Ovary (tissue), 9 donors: ENCODE results near the gene ZMYM1. TPM values are rescaled to one million over a fixed set of nuclear protein-coding genes. Genes with fewer than 3 reads are reported as not detected.
"Not testable (repeated sequence)": the region's sequence is repeated elsewhere in the genome, so short reads cannot be mapped to it uniquely, and the experiment has no call there.

Source experiments
- DNase-seq, 5 donors: peaks; one replicate each; pipeline ENCODE4 v3.0.0-alpha.2; 2019 to 2020
- H3K27ac ChIP-seq, 2 donors: fragments of 200-600 bp; one replicate each; pipeline versions ENCODE4 v1.5.1 to v1.8.0; 2019 to 2022
- H3K27me3 ChIP-seq: fragments of 200-600 bp; one replicate; pipeline ENCODE4 v1.8.0; 2022
- H3K36me3 ChIP-seq: fragments of 200-600 bp; sonication (generic); one replicate; pipeline ENCODE4 v1.5.1; 2019
- H3K4me1 ChIP-seq: one replicate; pipeline ENCODE4 v1.8.1; 2013; ENCODE audit warnings: mild to moderate bottlenecking, moderate library complexity; ENCODE audit not compliant: insufficient read depth
- H3K4me3 ChIP-seq: fragments of 200-600 bp; sonication (generic); one replicate; pipeline ENCODE4 v1.5.1; 2017
- H3K9me3 ChIP-seq, 2 donors: fragments of 200-600 bp in 1 of 2; sonication (generic) in 1 of 2; one replicate each; pipeline versions ENCODE4 v1.5.1 to v1.8.1; 2013 to 2019; ENCODE audit warnings: mild to moderate bottlenecking in 1 of 2, moderate library complexity in 1 of 2
- EP300 ChIP-seq: sonication (generic); formaldehyde crosslinking; IDR thresholded peaks from one replicate; pipeline ENCODE4 v1.6.1; 2017; ENCODE audit warnings: antibody characterized with exemption
- POLR2A ChIP-seq: fragments of 450-650 bp; IDR thresholded peaks from one replicate; pipeline ENCODE4 v1.6.1; 2017; ENCODE audit warnings: antibody characterized with exemption, mild to moderate bottlenecking, moderate library complexity
- WGBS, 3 donors: extraction: QIAGEN DNeasy Blood & Tissue Kit in 1 of 3; methylation state at CpG; one replicate each; pipeline versions ENCODE4 v1.1.5 to v1.1.7; 2013 to 2017; 5-methylcytosine and 5-hydroxymethylcytosine counted together
- intact Hi-C, 4 donors: fragments of 100-400 bp; cut with DNase I; formaldehyde crosslinking; loops; one replicate each; pipeline versions ENCODE4 v1.11.0 to v1.15.1; 2022 to 2023
- polyA plus RNA-seq, 2 donors: library from polyadenylated mRNA; stranded (reverse); fragments of 200-250 nt in 1 of 2; fragments of 350-450 nt in 1 of 2; fragmentation: Illumina TruSeq in 1 of 2; extraction: RNeasy Lipid Tissue Mini Kit (QIAGEN cat#74804) in 1 of 2; gene quantifications; one replicate each; pipeline ENCODE4 v1.2.3, GENCODE V29; 2013 to 2014
- total RNA-seq, 7 donors: library from RNA; depleted of rRNA in 2 of 7; stranded (reverse); fragments of >200 nt in 2 of 7; fragmentation: NEBNext Ultra II Directional in 3 of 7; extraction: Animal tissue kit (Norgen Biotek cat#: 25700) in 3 of 7; gene quantifications; one replicate each; pipeline versions ENCODE4 v1.1.0 to v1.2.4, GENCODE V29; 2016 to 2023
- TF ChIP-seq, protein P1 (sequence below), 3 donors: fragments of 450-650 bp in 2 of 3; fragments of 200-600 bp in 1 of 3; IDR thresholded peaks; one replicate each; pipeline versions ENCODE4 v1.5.1 to v1.8.0; 2016 to 2022; ENCODE audit warnings: antibody characterized with exemption in 3 of 3, mild to moderate bottlenecking in 1 of 3
- donor health status: DM: no; HTN: no; CAD: no; lungs with moderate emphysema.
- donor health status: DM: no; HTN: no; CAD: no.
- donor health status: Bipolar disorder and iron deficiency.
- donor health status: DM: yes; HTN: yes; CAD: no.
- donor health status: DM: no; HTN: no; CAD: no.
- donor health status: DM: yes; HTN: yes; CAD: no.

The ZMYM1 gene
- total and polyA plus RNA-seq, 9 donors: 5.3 to 19.9 (median 16.3) TPM

DNA sequence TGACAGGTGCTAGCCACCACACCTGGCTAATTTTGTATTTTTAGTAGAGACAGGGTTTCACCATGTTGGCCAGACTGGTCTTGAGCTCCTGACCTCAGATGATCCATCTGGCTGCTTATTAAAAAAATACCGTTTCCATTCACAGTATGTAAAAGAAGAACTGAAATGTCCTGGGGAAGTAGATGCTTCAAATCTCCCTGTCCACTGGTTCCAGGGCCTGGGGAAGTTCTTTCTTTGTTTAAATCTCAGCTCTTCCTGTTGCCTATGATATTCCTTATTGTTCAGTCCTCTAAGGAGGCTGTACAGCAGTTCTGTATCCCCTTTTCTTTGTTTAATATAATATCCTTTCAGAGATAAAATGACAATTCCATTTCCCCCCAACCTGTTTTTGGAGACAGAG, 47.4 kb downstream of the ZMYM1 start:
- Histone ChIP-seq H3K9me3 (no peaks in the 10 kb centered on the region), H3K4me1 (no peaks in the 10 kb centered on the region), H3K27ac (no peak overlapping the region), H3K4me3 (no peak overlapping the region), H3K27me3 (no peaks in the 10 kb centered on the region), H3K36me3 (no peaks in the 10 kb centered on the region)
- TF ChIP-seq, protein P1, sequence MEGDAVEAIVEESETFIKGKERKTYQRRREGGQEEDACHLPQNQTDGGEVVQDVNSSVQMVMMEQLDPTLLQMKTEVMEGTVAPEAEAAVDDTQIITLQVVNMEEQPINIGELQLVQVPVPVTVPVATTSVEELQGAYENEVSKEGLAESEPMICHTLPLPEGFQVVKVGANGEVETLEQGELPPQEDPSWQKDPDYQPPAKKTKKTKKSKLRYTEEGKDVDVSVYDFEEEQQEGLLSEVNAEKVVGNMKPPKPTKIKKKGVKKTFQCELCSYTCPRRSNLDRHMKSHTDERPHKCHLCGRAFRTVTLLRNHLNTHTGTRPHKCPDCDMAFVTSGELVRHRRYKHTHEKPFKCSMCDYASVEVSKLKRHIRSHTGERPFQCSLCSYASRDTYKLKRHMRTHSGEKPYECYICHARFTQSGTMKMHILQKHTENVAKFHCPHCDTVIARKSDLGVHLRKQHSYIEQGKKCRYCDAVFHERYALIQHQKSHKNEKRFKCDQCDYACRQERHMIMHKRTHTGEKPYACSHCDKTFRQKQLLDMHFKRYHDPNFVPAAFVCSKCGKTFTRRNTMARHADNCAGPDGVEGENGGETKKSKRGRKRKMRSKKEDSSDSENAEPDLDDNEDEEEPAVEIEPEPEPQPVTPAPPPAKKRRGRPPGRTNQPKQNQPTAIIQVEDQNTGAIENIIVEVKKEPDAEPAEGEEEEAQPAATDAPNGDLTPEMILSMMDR (IDR thresholded peaks at IDR 0.05): no peak
- TF ChIP-seq EP300 (no peak), POLR2A (no peak)
- no peak for DNase-seq
- WGBS, 3 donors: 91 to 97% (median 96%) methylated on average over 1 of the region's 1 CpG
- intact Hi-C loops: no loop called here

DNA sequence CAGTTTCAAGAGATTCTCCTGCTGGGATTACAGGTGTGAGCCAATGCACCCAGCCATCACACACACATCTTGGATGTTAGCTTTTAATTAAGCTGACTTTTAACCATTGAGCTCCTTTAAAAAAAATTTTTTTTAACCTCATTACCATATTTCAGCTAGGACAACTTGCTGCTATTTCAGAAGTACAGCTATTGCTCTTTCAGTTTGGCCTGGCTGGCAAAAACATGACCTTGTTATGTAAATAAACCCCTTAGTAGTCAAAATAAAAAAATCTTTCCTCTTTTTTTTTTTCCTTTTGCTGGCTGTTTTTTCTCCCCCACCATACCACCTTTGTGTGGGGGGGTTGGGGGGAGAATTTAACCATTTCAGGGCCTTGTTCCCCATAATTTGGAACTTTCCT, 49.9 kb downstream of the ZMYM1 start:
- H3K27me3 ChIP-seq: no peaks in the 10 kb centered on the region
- intact Hi-C loops: no loop called here

DNA sequence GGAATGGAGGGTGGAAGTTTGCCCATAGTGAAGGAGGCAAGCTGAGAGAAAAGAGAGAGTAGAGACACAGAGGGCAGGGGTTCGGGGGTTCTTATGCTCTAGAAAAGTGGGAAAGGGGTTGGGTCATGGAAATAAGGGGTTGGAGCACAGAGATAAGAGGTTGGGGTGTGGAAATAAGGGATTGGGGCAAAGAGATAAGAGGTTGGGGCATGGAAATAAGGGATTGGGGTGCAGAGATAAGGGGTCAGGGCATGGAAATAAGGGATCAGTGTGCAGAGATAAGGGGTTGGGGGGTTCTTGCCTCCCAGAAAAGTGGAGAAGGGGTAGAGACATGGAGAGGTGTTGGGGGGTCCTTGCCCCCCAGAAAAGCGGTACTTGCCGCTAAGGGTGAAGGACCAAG, 57.6 kb downstream of the ZMYM1 start:
- no peak overlapping the region for H3K4me3 ChIP-seq
- H3K36me3 ChIP-seq: no peaks in the 10 kb centered on the region
- no peak for DNase-seq
- H3K27ac ChIP-seq: no peak overlapping the region
- intact Hi-C loops: no loop called here
- 93 to 98% (median 95%) methylated on average over 3 of the region's 3 CpGs for WGBS, 3 donors
- no peaks in the 10 kb centered on the region for H3K9me3 ChIP-seq
- TF ChIP-seq, protein P1 (IDR thresholded peaks at IDR 0.05): no peak
- TF ChIP-seq EP300: no peak
- no peak for TF ChIP-seq POLR2A
- no peaks in the 10 kb centered on the region for H3K27me3 ChIP-seq
- no peaks in the 10 kb centered on the region for H3K4me1 ChIP-seq

More for the DNA sequence above, 49.9 kb downstream of the ZMYM1 start:
- no peak for DNase-seq
- Histone ChIP-seq H3K36me3 (no peaks in the 10 kb centered on the region), H3K4me1 (no peaks in the 10 kb centered on the region), H3K9me3 (no peaks in the 10 kb centered on the region), H3K27ac (no peak overlapping the region), H3K4me3 (no peak overlapping the region)
- no peak for TF ChIP-seq POLR2A
- TF ChIP-seq EP300: no peak
- TF ChIP-seq, protein P1 (IDR thresholded peaks at IDR 0.05): no peak

DNA sequence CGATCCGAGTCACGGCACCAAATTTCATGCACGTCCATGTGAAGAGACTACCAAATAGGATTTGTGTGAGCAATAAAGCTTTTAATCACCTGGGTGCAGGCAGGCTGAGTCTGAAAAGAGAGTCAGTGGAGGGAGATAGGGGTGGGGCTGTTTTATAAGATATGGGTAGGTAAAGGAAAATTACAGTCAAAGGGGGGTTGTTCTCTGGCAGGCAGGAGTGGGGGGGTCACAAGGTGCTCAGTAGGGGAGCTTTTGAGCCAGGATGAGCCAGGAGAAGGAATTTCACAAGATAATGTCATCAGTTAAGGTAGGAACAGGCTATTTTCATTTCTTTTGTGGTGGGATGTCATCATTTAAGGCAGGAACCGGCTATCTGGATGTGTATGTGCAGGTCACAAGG, 58.4 kb downstream of the ZMYM1 start:
- intact Hi-C loops, H3K27me3 ChIP-seq, H3K9me3 ChIP-seq, H3K36me3 ChIP-seq, H3K27ac ChIP-seq, H3K4me3 ChIP-seq, DNase-seq, H3K4me1 ChIP-seq: not testable (repeated sequence)
- WGBS, 3 donors: 90 to 94% (median 91%) methylated on average over 5 of the region's 5 CpGs

DNA sequence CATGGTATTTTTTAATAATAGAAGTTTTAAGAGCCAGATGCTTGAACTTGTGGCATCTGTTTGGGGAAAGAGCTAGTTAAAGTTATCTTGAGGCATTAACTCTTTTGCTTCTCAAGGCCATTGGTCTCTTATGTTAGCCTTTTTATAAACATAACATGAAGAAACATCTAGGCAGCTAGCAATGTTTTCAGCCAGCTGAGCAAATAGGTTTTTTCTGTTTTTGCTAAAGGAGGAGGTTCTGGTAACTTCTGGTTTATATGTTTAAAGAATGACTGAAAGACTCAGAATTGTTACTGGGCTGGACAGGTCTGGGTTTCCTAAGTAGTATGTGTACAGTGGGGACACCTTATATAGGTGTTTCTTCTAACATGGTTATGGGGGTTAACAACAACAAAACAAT, 63.1 kb downstream of the ZMYM1 start:
- intact Hi-C loops, DNase-seq: not testable (repeated sequence)

GRCh38 chr1:35142728-35143127, 63.5 kb downstream of the ZMYM1 start:
- intact Hi-C loops, H3K4me1 ChIP-seq, H3K27me3 ChIP-seq, H3K36me3 ChIP-seq, H3K4me3 ChIP-seq, H3K9me3 ChIP-seq: not testable (repeated sequence)
- 25 to 48% (median 31%) methylated on average over 9 of the region's 9 CpGs for WGBS, 3 donors
- peak in 4 of 5 donors; percentile 26 to 30 (median 28) for DNase-seq
- peak overlapping the region in 1 of 2 donors; percentile 72 for H3K27ac ChIP-seq

More for the DNA sequence above, 63.1 kb downstream of the ZMYM1 start:
- not testable (repeated sequence) for H3K36me3 ChIP-seq, H3K4me3 ChIP-seq, H3K4me1 ChIP-seq, H3K9me3 ChIP-seq, H3K27me3 ChIP-seq
- peak overlapping the region in 1 of 2 donors; percentile 72 for H3K27ac ChIP-seq
